H1 (cell line): ENCODE measurements around the gene PKMYT1. TPM values are rescaled to one million over a fixed set of nuclear protein-coding genes. Genes with fewer than 3 reads are reported as not detected.
A peak's percentile ranks its signal among the peaks of the same experiment; 100 is the strongest.

Experiments
- CTCF ChIA-PET: fragments of 300-600 bp; sonication (Branson Sonifier 250); formaldehyde crosslinking; loops from one replicate; lab custom pipeline; 2021; ENCODE audit not compliant: partially characterized antibody; lab: Charles Lee
- POLR2A ChIA-PET: fragments of 300-600 bp; sonication (Branson Sonifier 250); formaldehyde crosslinking; loops from one replicate; lab custom pipeline; 2021; ENCODE audit warnings: inconsistent platforms; ENCODE audit not compliant: partially characterized antibody; lab: Charles Lee
- DNase-seq, 2 experiments: peaks; one replicate each; pipeline versions ENCODE4 v3.0.0 to v3.0.0-alpha.2; 2010 to 2022; ENCODE audit warnings: low spot score in 2 of 2, low read depth in 1 of 2, mixed read lengths in 1 of 2
- FAIRE-seq: peaks from 2 replicates; lab custom pipeline; 2011; peaks lifted over from hg19 to GRCh38; lab: Jason Lieb, UNC
- H2AFZ ChIP-seq: 2 replicates; pipeline ENCODE4 v1.8.1; 2012; ENCODE audit warnings: low read length, inconsistent platforms
- H2AK5ac ChIP-seq: 2 replicates; pipeline ENCODE4 v1.6.1; 2013; ENCODE audit warnings: low read depth, low read length
- H2BK120ac ChIP-seq: replicated peaks from 2 replicates; pipeline ENCODE3; 2013; ENCODE audit warnings: low read depth, low read length, inconsistent platforms
- H2BK12ac ChIP-seq: 2 replicates; pipeline ENCODE4 v1.6.1; 2013; ENCODE audit warnings: low read depth, low read length
- H2BK15ac ChIP-seq: 2 replicates; pipeline ENCODE4 v1.6.1; 2013; ENCODE audit warnings: low read length
- H2BK20ac ChIP-seq: 2 replicates; pipeline ENCODE4 v1.6.1; 2013; ENCODE audit warnings: low read length
- H2BK5ac ChIP-seq: 2 replicates; pipeline ENCODE4 v1.6.1; 2013; ENCODE audit warnings: low read depth, low read length
- H3K14ac ChIP-seq: 2 replicates; pipeline ENCODE4 v1.6.1; 2013; ENCODE audit warnings: inconsistent platforms; ENCODE audit not compliant: insufficient read length
- H3K18ac ChIP-seq: 2 replicates; pipeline ENCODE4 v1.6.1; 2013; ENCODE audit warnings: low read length; ENCODE audit errors: extremely low read depth
- H3K23ac ChIP-seq: 2 replicates; pipeline ENCODE4 v1.6.1; 2013; ENCODE audit warnings: inconsistent platforms; ENCODE audit not compliant: insufficient read length
- H3K23me2 ChIP-seq: 2 replicates; pipeline ENCODE4 v1.6.1; 2013; ENCODE audit warnings: low read depth, low read length
- H3K27ac ChIP-seq: 2 replicates; pipeline ENCODE4 v1.6.1; 2011; ENCODE audit warnings: low read depth, low read length, inconsistent platforms
- H3K27me3 ChIP-seq, 4 experiments: replicated peaks in 1 of 4; 1 replicate in 1 of 4; 2 replicates in 3 of 4; pipeline versions ENCODE4 v1.6.1 to v1.8.1; 2011 to 2013; ENCODE audit warnings: low read length in 3 of 4, mild to moderate bottlenecking in 3 of 4, inconsistent platforms in 2 of 4, mixed read lengths in 2 of 4, moderate library complexity in 1 of 4; ENCODE audit not compliant: control insufficient read depth in 3 of 4, insufficient read depth in 3 of 4; ENCODE audit errors: extremely low read depth in 1 of 4
- H3K36me3 ChIP-seq, 4 experiments: 2 replicates each; pipeline versions ENCODE4 v1.6.1 to v1.8.1; 2011 to 2013; ENCODE audit warnings: mild to moderate bottlenecking in 4 of 4, low read length in 3 of 4, moderate library complexity in 2 of 4, control low read depth in 1 of 4, inconsistent platforms in 1 of 4; ENCODE audit not compliant: insufficient read depth in 4 of 4, control insufficient read depth in 2 of 4
- H3K4ac ChIP-seq: replicated peaks from 2 replicates; pipeline ENCODE3; 2013; ENCODE audit warnings: low read length, low read depth, mixed read lengths, inconsistent platforms; ENCODE audit not compliant: insufficient read length
- H3K4me1 ChIP-seq, 4 experiments: replicated peaks in 1 of 4; 1 replicate in 1 of 4; 2 replicates in 3 of 4; pipeline versions ENCODE4 v1.6.1 to v1.8.1; 2011 to 2013; ENCODE audit warnings: low read length in 3 of 4, inconsistent platforms in 2 of 4, mixed read lengths in 1 of 4; ENCODE audit not compliant: insufficient read depth in 4 of 4, control insufficient read depth in 3 of 4
- H3K4me2 ChIP-seq, 2 experiments: 2 replicates each; pipeline versions ENCODE4 v1.6.1 to v1.8.1; 2011 to 2013; ENCODE audit warnings: low read depth in 2 of 2, low read length in 2 of 2, control low read depth in 1 of 2, inconsistent platforms in 1 of 2, mild to moderate bottlenecking in 1 of 2; ENCODE audit not compliant: insufficient read depth in 1 of 2
- H3K4me3 ChIP-seq, 4 experiments: fragments of 200-600, 300-600 bp in 1 of 4; sonication (generic), shearing (Covaris generic), sonication (Bioruptor Twin) in 1 of 4; 2 replicates each; pipeline versions ENCODE4 v1.5.1 to v1.8.1; 2011 to 2016; ENCODE audit warnings: low read length in 4 of 4, low read depth in 3 of 4, control low read depth in 2 of 4, inconsistent platforms in 2 of 4, mild to moderate bottlenecking in 2 of 4, mixed read lengths in 1 of 4, moderate library complexity in 1 of 4; ENCODE audit not compliant: insufficient read depth in 2 of 4; ENCODE audit errors: extremely low read depth in 1 of 4
- H3K56ac ChIP-seq: replicated peaks from 2 replicates; pipeline ENCODE3; 2013; ENCODE audit warnings: low read depth, mild to moderate bottlenecking, mixed read lengths, low read length, inconsistent platforms; ENCODE audit not compliant: insufficient read length
- H3K79me1 ChIP-seq: 2 replicates; pipeline ENCODE4 v1.6.1; 2013; ENCODE audit warnings: low read depth, low read length, control low read depth
- H3K79me2 ChIP-seq, 2 experiments: 2 replicates each; pipeline versions ENCODE4 v1.6.1 to v1.8.1; 2012 to 2013; ENCODE audit warnings: low read length in 2 of 2, mild to moderate bottlenecking in 2 of 2, inconsistent platforms in 1 of 2; ENCODE audit not compliant: insufficient read depth in 2 of 2, control insufficient read depth in 1 of 2
- H3K9ac ChIP-seq, 4 experiments: replicated peaks in 1 of 4; 1 replicate in 1 of 4; 2 replicates in 3 of 4; pipeline versions ENCODE4 v1.6.1 to v1.8.1; 2011 to 2013; ENCODE audit warnings: low read depth in 3 of 4, low read length in 3 of 4, control low read depth in 2 of 4, mild to moderate bottlenecking in 2 of 4, moderate library complexity in 2 of 4, inconsistent platforms in 1 of 4; ENCODE audit errors: extremely low read depth in 1 of 4
- H3K9me3 ChIP-seq, 2 experiments: 2 replicates each; pipeline versions ENCODE4 v1.6.1 to v1.8.1; 2012 to 2013; ENCODE audit warnings: mild to moderate bottlenecking in 2 of 2, moderate library complexity in 2 of 2, control low read depth in 1 of 2, inconsistent platforms in 1 of 2, low read depth in 1 of 2, low read length in 1 of 2, mixed read lengths in 1 of 2; ENCODE audit not compliant: insufficient read depth in 2 of 2
- H4K20me1 ChIP-seq, 2 experiments: replicated peaks in 1 of 2; 2 replicates each; pipeline versions ENCODE3 to v1.8.1; 2011 to 2013; ENCODE audit warnings: inconsistent platforms in 2 of 2, low read length in 2 of 2, mild to moderate bottlenecking in 1 of 2; ENCODE audit not compliant: insufficient read depth in 2 of 2, control insufficient read depth in 1 of 2
- H4K5ac ChIP-seq: 2 replicates; pipeline ENCODE4 v1.6.1; 2013; ENCODE audit warnings: low read length, low read depth, mixed read lengths, inconsistent platforms; ENCODE audit not compliant: insufficient read length
- H4K8ac ChIP-seq: 2 replicates; pipeline ENCODE4 v1.8.0; 2013; ENCODE audit warnings: mild to moderate bottlenecking, moderate library complexity, low read length, inconsistent platforms; ENCODE audit not compliant: insufficient read depth; ENCODE audit errors: extremely low read depth
- H4K91ac ChIP-seq: replicated peaks from 2 replicates; pipeline ENCODE3; 2013; ENCODE audit warnings: low read length, mixed read lengths, inconsistent platforms; ENCODE audit not compliant: insufficient read length
- BCL11A ChIP-seq, 2 experiments: IDR thresholded peaks; one replicate each; pipeline ENCODE4 v1.6.1; 2011; ENCODE audit warnings: low read depth in 2 of 2, low read length in 2 of 2, mild to moderate bottlenecking in 2 of 2
- HDAC6 ChIP-seq: IDR thresholded peaks from one replicate; pipeline ENCODE4 v1.7.1; 2012; ENCODE audit warnings: low read depth, mild to moderate bottlenecking, inconsistent platforms, low read length, moderate library complexity
- POLR2AphosphoS5 ChIP-seq: IDR thresholded peaks from 2 replicates; pipeline ENCODE4 v1.6.1; 2011; ENCODE audit warnings: low read depth, low read length
- RFX5 ChIP-seq: IDR thresholded peaks from 2 replicates; pipeline ENCODE4 v1.6.1; 2011; ENCODE audit warnings: low read depth, low read length, improper control_type of control experiment, borderline replicate concordance
- RXRA ChIP-seq: IDR thresholded peaks from 2 replicates; pipeline ENCODE4 v1.6.1; 2011; ENCODE audit warnings: low read depth, mild to moderate bottlenecking, low read length, moderate library complexity; ENCODE audit not compliant: insufficient read depth
- SIRT6 ChIP-seq: IDR thresholded peaks from one replicate; pipeline ENCODE4 v1.7.1; 2012; ENCODE audit warnings: low read length, inconsistent platforms
- WGBS, 2 experiments: shearing (Covaris generic) in 1 of 2; methylation state at CpG; one replicate each; pipeline versions ENCODE4 v1.1.6 to v1.1.7; 2013 to 2015; ENCODE audit warnings: low lambda C conversion rate in 2 of 2, mixed read lengths in 2 of 2, inconsistent platforms in 1 of 2, low coverage in 1 of 2, missing lambda C conversion rate in 1 of 2; ENCODE audit not compliant: insufficient replicate concordance in 2 of 2, insufficient coverage in 1 of 2, insufficient read length in 1 of 2; ENCODE audit errors: extremely low coverage in 1 of 2, missing lambda C conversion rate in 1 of 2; 5-methylcytosine and 5-hydroxymethylcytosine counted together
- polyA plus RNA-seq, 7 experiments: library from polyadenylated mRNA; depleted of rRNA in 3 of 7; stranded (reverse) in 5 of 7; unstranded in 2 of 7; fragments of >200 nt in 5 of 7; fragments of 200-250 nt in 2 of 7; gene quantifications; 1 replicate in 5 of 7; 2 replicates in 1 of 7; 4 replicates in 1 of 7; pipeline versions ENCODE4 v1.2.1 to v1.2.3, GENCODE V29; 2011 to 2013; ENCODE audit warnings: missing spikeins in 2 of 7, mixed read lengths in 2 of 7
- total RNA-seq: library from RNA; stranded (reverse); fragmentation: NEBNext Ultra II Directional; extraction: Animal tissue kit (Norgen Biotek cat#: 25700); gene quantifications from 2 replicates; pipeline ENCODE4 v1.2.1, GENCODE V29; 2021

The PKMYT1 gene
- total and polyA plus RNA-seq, 2 of the 8 experiments (the other 6 are each of a cell fraction or from before 2014, with no cell fraction given): 74.7 to 85.2 TPM

DNA sequence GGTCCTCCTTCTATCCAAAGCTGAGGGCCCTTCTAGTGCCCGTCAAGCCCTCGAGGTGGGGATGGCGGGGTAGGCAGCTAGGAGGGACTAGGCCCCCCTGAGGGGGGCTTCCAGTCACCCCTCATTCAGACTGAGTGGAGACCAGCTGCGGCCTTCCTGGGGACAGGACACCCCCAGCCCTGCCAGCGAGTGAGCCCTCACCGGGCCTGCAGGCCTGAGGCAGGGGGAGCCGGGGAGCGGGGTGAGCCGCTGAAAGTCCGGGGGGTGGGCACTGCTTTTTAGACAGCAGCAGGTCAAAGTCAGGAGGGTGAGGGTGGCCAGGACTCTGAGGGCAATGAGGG lies 24.8 kb downstream of the PKMYT1 start:
- no peak overlapping the region; the same call in 1 of the 2 replicates for H2BK15ac ChIP-seq
- H3K18ac ChIP-seq: peak overlapping the region; percentile 19; the same call in 1 of the 2 replicates
- peak overlapping the region; percentile 68; the same call in 1 of the 2 replicates for H2BK12ac ChIP-seq
- no peaks in the 10 kb centered on the region; a peak in 1 of 7 replicates for H3K27me3 ChIP-seq
- ChIA-PET POLR2A (interaction anchor here (1.0 to 1.6 kb wide), 6 partner anchors 8 to 983 kb away, joined by 3 to 7 read pairs (median 4); partner anchors contain the start of genes KREMEN2 and TBL3), CTCF (interaction anchor here (1.6 to 1.7 kb wide), 2 partner anchors 12 to 117 kb away, joined by 4 to 7 read pairs; no protein-coding TSS in a partner anchor)
- H3K56ac ChIP-seq: no peak overlapping the region
- no peaks in the 10 kb centered on the region for H3K36me3 ChIP-seq
- no peaks in the 10 kb centered on the region for H3K79me1 ChIP-seq
- no peak overlapping the region for H3K4me3 ChIP-seq
- peak overlapping the region; percentile 47 for H3K4ac ChIP-seq
- no peak overlapping the region for H3K23ac ChIP-seq
- peaks cover 3 to 26% (median 19%) of the 10 kb centered on the region in 4 experiments for H3K4me1 ChIP-seq
- H2BK20ac ChIP-seq: no peak overlapping the region; the same call in 1 of the 2 replicates
- TF ChIP-seq RFX5 (no peak), SIRT6 (no peak), POLR2AphosphoS5 (no peak), RXRA (no peak), HDAC6 (no peak), BCL11A (IDR thresholded peaks at IDR 0.05; ENCODE audit: low read depth in 2 of 2, low read length in 2 of 2) (no peak)
- no peaks in the 10 kb centered on the region for H4K20me1 ChIP-seq
- 80% methylated on average over 10 of the region's 10 CpGs; no CpG with 5 or more reads in 1 of the 2 experiments for WGBS, 2 experiments
- peak overlapping the region; percentile 48; the same call in 1 of the 2 replicates for H2AK5ac ChIP-seq
- H3K27ac ChIP-seq: no peak overlapping the region
- H4K8ac ChIP-seq: 0 out of 2 replicates have a peak overlapping the region, but pooled peaks have one; percentile 48
- no peak overlapping the region; a peak in 1 of 7 replicates for H3K9ac ChIP-seq
- H2AFZ ChIP-seq: no peak overlapping the region
- H4K91ac ChIP-seq: peak overlapping the region; percentile 17
- no peaks in the 10 kb centered on the region; the same call in 1 of the 2 replicates for H3K23me2 ChIP-seq
- FAIRE-seq (no peak), DNase-seq (no peak)
- H3K79me2 ChIP-seq: no peaks in the 10 kb centered on the region
- no peak overlapping the region for H4K5ac ChIP-seq
- H2BK5ac ChIP-seq: peak overlapping the region; percentile 60; the same call in 1 of the 2 replicates
- H3K14ac ChIP-seq: no peak overlapping the region
- no peaks in the 10 kb centered on the region for H3K9me3 ChIP-seq
- H2BK120ac ChIP-seq: no peak overlapping the region
- peak overlapping the region in 1 of 2 experiments; percentile 34; a peak in 3 of 4 replicates for H3K4me2 ChIP-seq
